Anterior cingulate cortex (tissue), 58 donors: Measurements from ENCODE around the gene ANKRD23.

Experiments used
- DNase-seq, 58 donors: peaks; one replicate each; lab custom pipeline; 2025; lab: John Stamatoyannopoulos, UW

The ANKRD23 gene

GRCh38 chr2:96839875-96840850 lies 3.7 kb downstream of the ANKRD23 start:
- no peak for DNase-seq

- no peak for DNase-seq
Observed at GRCh38 chr2:96839293-96839874, 4.4 kb downstream of the ANKRD23 start.

GRCh38 chr2:96838345-96839292 lies 5.2 kb downstream of the ANKRD23 start:
- DNase-seq, result no peak

GRCh38 chr2:96837575-96837974 lies 6.2 kb downstream of the ANKRD23 start:
- DNase-seq, result no peak

- DNase-seq, result no peak
Observed at GRCh38 chr2:96835830-96836229, 8.0 kb downstream of the ANKRD23 start.

GRCh38 chr2:96832754-96833507 lies 10.9 kb downstream of the ANKRD23 start:
- no peak for DNase-seq

- DNase-seq, result no peak
Observed at GRCh38 chr2:96832408-96832753, 11.4 kb downstream of the ANKRD23 start.

GRCh38 chr2:96831679-96832078 lies 12.1 kb downstream of the ANKRD23 start:
- no peak for DNase-seq

GRCh38 chr2:96830044-96830562 lies 13.7 kb downstream of the ANKRD23 start:
- DNase-seq, result no peak

GRCh38 chr2:96828874-96829273 lies 14.9 kb downstream of the ANKRD23 start:
- DNase-seq, result no peak

- DNase-seq, result no peak
Observed at GRCh38 chr2:96828436-96828835, 15.4 kb downstream of the ANKRD23 start.

- no peak for DNase-seq
Observed at GRCh38 chr2:96826546-96827278, 17.1 kb downstream of the ANKRD23 start.

GRCh38 chr2:96825057-96825456 lies 18.8 kb downstream of the ANKRD23 start:
- no peak for DNase-seq

GRCh38 chr2:96824079-96824870 lies 19.5 kb downstream of the ANKRD23 start:
- DNase-seq, result no peak

- DNase-seq, result no peak
Observed at GRCh38 chr2:96823198-96823597, 20.6 kb downstream of the ANKRD23 start.

GRCh38 chr2:96822786-96823185 lies 21.0 kb downstream of the ANKRD23 start:
- DNase-seq, result no peak

- DNase-seq, result no peak
Observed at GRCh38 chr2:96821113-96821675, 22.6 kb downstream of the ANKRD23 start.
